ENCODE data around the gene AEBP1. TPM values are rescaled to one million over a fixed set of nuclear protein-coding genes. Genes with fewer than 3 reads are reported as not detected.

The AEBP1 gene
- total and polyA plus RNA-seq, 8 donors, result 14.6 to 179 (median 41.2) TPM

GRCh38 chr7:44062903-44063295, 41.2 kb upstream of the AEBP1 start:
- Histone ChIP-seq H3K4me3 (no peak overlapping the region), H3K4me1 (peaks cover 19 to 35% (median 32%) of the 10 kb centered on the region in 4 donors), H3K9me3 (no peaks in the 10 kb centered on the region), H3K27ac (no peak overlapping the region), H3K27me3 (no peaks in the 10 kb centered on the region), H3K36me3 (peaks cover 38 to 50% (median 48%) of the 10 kb centered on the region in 4 donors)
- intact Hi-C loops (cut with DNase I; ENCODE audit: low total_unique reads), result no loop called here
- 63 to 71% (median 66%) methylated on average over 3 of the region's 3 CpGs for WGBS, 5 donors
- no peak for DNase-seq
- TF ChIP-seq POLR2A (IDR thresholded peaks at IDR 0.05) (no peak), EP300 (IDR thresholded peaks at IDR 0.05) (no peak), POLR2AphosphoS5 (IDR thresholded peaks at IDR 0.05) (no peak)
- TF ChIP-seq, protein P1, sequence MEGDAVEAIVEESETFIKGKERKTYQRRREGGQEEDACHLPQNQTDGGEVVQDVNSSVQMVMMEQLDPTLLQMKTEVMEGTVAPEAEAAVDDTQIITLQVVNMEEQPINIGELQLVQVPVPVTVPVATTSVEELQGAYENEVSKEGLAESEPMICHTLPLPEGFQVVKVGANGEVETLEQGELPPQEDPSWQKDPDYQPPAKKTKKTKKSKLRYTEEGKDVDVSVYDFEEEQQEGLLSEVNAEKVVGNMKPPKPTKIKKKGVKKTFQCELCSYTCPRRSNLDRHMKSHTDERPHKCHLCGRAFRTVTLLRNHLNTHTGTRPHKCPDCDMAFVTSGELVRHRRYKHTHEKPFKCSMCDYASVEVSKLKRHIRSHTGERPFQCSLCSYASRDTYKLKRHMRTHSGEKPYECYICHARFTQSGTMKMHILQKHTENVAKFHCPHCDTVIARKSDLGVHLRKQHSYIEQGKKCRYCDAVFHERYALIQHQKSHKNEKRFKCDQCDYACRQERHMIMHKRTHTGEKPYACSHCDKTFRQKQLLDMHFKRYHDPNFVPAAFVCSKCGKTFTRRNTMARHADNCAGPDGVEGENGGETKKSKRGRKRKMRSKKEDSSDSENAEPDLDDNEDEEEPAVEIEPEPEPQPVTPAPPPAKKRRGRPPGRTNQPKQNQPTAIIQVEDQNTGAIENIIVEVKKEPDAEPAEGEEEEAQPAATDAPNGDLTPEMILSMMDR (IDR thresholded peaks at IDR 0.05), result no peak

DNA sequence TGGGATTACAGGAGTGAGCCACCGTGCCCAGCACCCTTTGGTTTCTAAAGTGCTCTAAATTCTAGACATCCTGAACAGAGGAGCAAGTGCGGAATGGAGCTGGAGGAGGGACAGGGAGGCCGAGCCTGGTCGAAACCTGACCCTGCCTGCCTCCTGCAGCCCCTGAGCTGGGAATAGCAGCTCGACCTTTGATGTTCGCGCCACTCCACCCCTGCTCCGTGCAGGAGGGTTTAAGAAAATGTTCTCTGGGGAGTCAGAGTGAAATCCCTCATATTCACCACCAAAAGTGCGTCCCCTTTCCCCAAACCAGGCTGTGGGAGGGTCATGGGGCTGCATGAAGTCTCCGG, 40.6 kb upstream of the AEBP1 start:
- peaks cover 19 to 41% (median 34%) of the 10 kb centered on the region in 4 donors for H3K4me1 ChIP-seq
- no peak for TF ChIP-seq POLR2AphosphoS5 (IDR thresholded peaks at IDR 0.05)
- TF ChIP-seq EP300 (IDR thresholded peaks at IDR 0.05), result no peak
- no peak for TF ChIP-seq POLR2A (IDR thresholded peaks at IDR 0.05)
- TF ChIP-seq, protein P1 (IDR thresholded peaks at IDR 0.05), result no peak
- no peak for DNase-seq
- H3K27me3 ChIP-seq, result no peaks in the 10 kb centered on the region
- H3K9me3 ChIP-seq, result no peaks in the 10 kb centered on the region
- H3K36me3 ChIP-seq, result peaks cover 32 to 43% (median 42%) of the 10 kb centered on the region in 4 donors
- H3K27ac ChIP-seq, result no peak overlapping the region
- no peak overlapping the region for H3K4me3 ChIP-seq
- 35 to 70% (median 55%) methylated on average over 7 to 10 of the region's 10 CpGs for WGBS, 5 donors
- intact Hi-C loops (cut with DNase I; ENCODE audit: low total_unique reads), result no loop called here

GRCh38 chr7:44063894-44064651, 40.1 kb upstream of the AEBP1 start:
- intact Hi-C loops (cut with DNase I; ENCODE audit: low total_unique reads), result no loop called here
- no peak for DNase-seq
- TF ChIP-seq EP300 (IDR thresholded peaks at IDR 0.05) (no peak), POLR2A (IDR thresholded peaks at IDR 0.05) (no peak), POLR2AphosphoS5 (IDR thresholded peaks at IDR 0.05) (no peak)
- TF ChIP-seq, protein P1 (IDR thresholded peaks at IDR 0.05), result no peak

GRCh38 chr7:44064791-44065430, 39.2 kb upstream of the AEBP1 start:
- Histone ChIP-seq H3K36me3 (peaks cover 18 to 29% (median 28%) of the 10 kb centered on the region in 4 donors), H3K4me3 (peak overlapping the region in 1 of 4 donors; percentile 19), H3K27me3 (no peaks in the 10 kb centered on the region), H3K9me3 (no peaks in the 10 kb centered on the region), H3K27ac (no peak overlapping the region), H3K4me1 (peaks cover 19 to 41% (median 34%) of the 10 kb centered on the region in 4 donors)
- TF ChIP-seq, protein P1 (IDR thresholded peaks at IDR 0.05), result no peak
- peak in 2 of 3 donors; percentile 5 to 31 for TF ChIP-seq POLR2AphosphoS5 (IDR thresholded peaks at IDR 0.05)
- DNase-seq, result peak in 1 of 2 donors; percentile 48
- intact Hi-C loops (cut with DNase I; ENCODE audit: low total_unique reads), result no loop called here
- 14 to 35% (median 19%) methylated on average over 22 to 33 of the region's 33 CpGs for WGBS, 5 donors

More at GRCh38 chr7:44063894-44064651, 40.1 kb upstream of the AEBP1 start:
- Histone ChIP-seq H3K4me1 (peaks cover 19 to 41% (median 34%) of the 10 kb centered on the region in 4 donors), H3K9me3 (no peaks in the 10 kb centered on the region), H3K27me3 (no peaks in the 10 kb centered on the region), H3K36me3 (peaks cover 26 to 38% (median 36%) of the 10 kb centered on the region in 4 donors), H3K4me3 (no peak overlapping the region), H3K27ac (no peak overlapping the region)
- WGBS, 5 donors, result 32 to 59% (median 35%) methylated on average over 8 to 16 of the region's 16 CpGs
